HG03025 (cell line): Measurements from ENCODE around the gene SPART.
"Not testable (repeated sequence)": the region's sequence is repeated elsewhere in the genome, so short reads cannot be mapped to it uniquely, and the experiment has no call there.

Experiments used
- ATAC-seq: cut with Tn5 transposase; IDR thresholded peaks from one replicate; pipeline ENCODE4 v1.9.1; 2021; ENCODE audit warnings: mild to moderate bottlenecking, moderate library complexity; ENCODE audit not compliant: unreplicated experiment, low FRiP score

Gene SPART

DNA sequence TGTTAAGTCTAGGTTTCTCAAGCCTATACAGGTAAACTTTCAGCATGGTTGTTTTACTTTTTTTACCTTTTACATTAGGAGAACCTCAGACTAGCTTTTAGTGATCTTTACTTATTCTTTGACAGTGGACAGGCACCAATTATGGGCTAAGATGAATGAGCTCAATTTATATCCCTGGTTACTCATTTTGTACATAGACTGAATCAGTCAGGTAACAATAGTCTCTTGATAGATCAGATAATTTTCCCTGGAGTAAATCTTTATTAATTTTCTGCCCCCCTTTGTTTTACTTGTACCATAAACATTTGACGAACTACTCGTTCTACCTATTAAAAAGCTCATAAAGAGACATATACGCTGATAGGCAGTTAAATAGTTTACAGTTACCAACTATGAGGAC is 22.8 kb downstream of the SPART start:
- no peak for ATAC-seq

DNA sequence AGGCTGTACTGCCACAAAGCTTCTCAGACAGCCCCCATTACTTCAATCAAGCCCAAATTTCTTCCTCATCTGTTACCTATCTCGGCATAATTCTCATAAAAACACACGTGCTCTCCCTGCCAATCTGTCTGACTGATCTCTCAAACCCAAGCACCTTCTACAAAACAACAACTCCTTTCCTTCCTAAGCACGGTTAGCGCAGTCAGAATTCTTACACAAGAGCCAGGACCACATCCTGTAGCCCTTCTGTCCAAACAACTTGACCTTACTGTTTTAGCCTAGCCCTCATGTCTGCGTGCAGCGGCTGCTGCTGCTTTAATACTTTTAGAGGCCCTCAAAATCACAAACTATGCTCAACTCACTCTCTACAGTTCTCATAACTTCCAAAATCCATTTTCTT is 26.4 kb downstream of the SPART start:
- ATAC-seq: not testable (repeated sequence)

DNA sequence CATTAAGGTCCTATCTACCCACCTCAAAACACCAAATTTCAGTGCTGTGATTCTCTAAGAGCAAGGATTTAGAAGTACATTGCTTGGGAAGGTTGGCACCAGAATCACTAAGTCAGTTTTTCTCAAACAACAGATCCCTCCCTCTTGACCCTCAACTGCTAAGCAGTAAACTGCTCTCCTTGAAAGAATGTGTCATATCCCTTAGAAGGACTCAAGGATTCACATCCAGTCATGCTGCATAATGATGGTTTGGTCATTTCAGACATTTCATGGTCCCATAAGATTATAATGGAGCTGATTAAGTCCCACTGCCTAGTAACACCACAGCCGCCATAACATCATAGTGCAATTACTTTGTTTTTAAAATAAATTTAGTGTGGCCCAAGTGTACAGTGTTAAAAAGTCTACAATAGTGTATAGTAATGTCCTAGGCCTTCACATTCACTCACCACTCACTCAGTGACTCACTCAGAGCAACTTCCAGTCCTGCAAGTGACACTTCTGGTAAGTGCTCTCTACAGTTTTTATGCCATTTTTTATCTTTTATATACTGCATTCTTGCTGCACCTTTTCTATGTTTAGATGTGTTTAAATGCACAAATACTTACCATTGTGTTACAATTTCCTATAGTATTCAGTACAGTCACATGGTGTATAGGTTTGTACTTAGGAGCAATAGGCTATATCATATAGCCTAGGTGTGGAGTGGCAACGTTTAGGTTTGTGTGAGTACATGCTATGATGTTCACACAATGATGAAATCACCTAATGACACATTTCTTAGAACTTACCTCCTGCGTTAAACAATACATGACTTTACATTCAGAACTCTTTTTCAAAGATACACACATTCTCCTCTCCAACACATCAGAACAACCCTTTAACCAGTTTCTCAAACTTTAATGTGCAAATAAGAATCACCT is 32.9 kb downstream of the SPART start:
- no peak for ATAC-seq

DNA sequence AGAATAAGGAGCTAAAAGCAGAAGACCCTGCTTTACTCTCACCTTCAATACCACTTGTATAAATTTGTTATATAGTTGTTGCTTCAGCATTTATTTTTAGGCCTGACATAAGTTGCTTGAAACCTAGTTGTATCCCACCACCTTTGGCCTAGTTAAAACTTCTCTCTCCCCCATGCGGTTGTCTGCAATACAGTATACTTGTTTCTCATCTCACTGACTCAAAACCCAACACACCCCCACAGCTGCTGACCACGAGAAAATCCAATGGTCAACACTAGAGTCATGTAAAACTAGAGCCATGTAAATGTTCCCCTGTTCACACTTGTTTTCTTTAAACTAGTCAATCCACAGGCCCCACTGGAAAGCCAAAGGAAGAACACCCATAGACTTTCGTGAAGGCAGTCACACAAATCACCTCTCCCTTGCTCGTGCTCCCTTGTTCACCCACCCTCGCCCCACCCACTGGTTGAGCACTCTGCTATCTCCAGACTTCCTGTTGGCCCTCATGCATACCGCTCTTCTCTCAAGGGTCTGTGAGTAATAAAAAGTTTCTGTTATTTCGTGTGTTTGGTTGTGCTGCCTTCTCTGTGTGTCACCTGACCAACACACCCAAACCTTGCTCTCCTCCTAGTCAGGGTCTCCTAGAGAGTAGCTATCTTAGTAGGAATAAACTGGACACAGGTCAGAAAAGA is 35.6 kb downstream of the SPART start:
- no peak for ATAC-seq

DNA sequence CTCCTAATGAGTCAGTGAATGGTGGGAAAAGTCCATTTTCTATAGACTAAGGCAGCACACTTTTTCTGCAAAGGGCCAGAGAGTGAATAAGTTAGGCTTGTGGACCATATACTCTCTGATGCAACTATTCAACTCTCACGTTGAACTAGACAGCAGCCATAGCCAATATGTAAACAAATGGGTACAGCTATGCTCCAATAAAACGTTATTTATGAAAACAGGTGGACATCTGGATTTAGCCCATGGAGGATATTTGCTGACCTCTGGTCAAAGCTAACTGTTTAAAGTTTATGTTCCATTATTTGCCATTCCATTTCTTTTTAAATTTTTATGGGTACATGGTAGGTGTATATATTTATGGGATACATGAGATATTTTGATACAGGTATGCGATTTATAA is 43.9 kb downstream of the SPART start:
- no peak for ATAC-seq

DNA sequence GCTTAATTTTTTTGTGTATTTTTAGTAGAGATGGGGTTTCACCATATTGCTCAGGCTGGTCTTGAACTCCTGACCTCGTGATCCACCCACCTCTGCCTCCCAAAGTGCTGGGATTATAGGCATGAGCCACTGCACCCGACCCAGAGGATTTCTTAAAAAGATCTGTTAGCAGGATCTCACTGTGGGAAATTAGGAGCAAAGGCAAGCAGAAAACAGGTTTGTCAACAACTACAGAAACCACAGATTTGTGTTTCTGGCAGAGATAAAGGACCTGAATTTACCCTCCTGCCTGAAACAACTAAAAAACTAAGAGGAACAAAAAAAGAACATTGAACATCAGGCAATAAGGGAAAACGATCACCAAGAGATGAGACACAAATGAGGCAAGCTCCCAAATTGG is 46.7 kb downstream of the SPART start:
- ATAC-seq: not testable (repeated sequence)

DNA sequence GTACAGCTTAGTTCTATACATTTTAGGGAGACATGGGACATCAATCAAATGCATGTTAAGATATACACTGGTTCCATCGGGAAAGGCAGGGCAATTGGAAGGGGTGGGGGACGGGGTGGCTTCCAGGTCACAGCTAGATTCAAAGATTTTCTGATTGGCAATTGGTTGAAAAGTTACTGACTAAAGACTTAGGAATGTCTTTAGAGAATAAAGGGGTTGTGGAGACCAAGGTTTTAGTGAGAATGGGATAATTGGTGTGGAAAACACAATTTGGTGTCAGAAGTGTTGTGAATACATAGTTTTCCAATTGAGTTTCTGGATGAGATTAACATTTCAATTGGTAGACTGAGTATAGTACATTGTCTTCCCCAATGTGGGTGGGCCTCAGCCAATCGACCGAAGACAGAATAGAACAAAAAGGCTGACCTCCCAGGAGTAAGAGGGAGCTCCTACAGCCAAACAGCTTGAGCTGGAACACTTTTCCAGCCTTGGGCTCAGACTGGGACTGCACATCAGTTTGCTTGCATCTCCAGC is 47.6 kb downstream of the SPART start:
- no peak for ATAC-seq

DNA sequence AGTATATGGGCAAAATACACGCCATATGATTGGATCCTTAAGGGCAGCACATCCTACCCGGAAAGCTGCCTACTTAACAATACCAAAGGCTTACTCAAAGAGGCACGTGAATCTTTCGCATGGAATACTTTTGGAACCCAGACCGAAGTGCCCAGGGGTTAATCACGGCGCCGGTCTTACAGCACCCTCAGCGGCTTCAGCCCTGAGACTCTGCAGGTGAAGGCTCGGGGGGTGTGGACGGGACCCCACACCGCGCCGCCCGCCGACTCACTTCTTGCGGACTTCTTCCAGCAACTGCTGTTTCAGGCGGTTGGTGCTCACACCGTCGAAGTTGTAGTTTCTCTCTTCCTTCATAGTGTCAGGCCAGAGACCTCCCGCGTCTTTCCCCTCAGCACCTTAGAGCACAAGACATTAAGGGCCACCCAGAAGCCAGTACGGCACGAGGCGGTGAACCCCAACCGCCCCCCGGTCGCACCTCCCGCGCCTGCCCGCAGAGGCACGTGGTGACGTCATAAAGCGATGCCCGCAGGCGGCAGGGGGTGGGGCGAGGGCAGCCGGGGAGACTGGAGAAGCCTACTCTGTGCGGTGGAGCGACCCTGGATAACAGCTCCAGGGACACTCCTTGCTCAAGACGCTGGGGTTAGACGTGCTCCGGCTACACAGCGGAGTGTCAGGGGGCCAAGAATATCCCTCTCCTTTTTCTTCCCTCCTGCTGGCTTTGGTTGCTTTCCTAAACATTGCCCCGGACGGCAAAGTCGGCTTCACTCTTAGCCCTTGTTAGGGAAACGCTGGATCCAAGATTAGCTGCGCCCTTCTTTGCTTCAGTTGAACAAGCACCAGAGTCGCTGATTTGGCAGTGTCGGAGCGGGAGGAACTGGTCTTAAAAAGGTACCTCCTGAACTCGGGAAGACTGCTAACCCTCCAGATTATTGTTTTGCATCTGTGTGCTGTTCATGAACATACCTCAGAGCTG is 48.5 kb downstream of the SPART start, which contains the start of gene CCDC169:
Gene CCDC169 (minus strand): TSS at position 449 of the 973 bp plus-strand sequence. CDS start 95 bp downstream, at position 354.
- ATAC-seq: peak; percentile 68

DNA sequence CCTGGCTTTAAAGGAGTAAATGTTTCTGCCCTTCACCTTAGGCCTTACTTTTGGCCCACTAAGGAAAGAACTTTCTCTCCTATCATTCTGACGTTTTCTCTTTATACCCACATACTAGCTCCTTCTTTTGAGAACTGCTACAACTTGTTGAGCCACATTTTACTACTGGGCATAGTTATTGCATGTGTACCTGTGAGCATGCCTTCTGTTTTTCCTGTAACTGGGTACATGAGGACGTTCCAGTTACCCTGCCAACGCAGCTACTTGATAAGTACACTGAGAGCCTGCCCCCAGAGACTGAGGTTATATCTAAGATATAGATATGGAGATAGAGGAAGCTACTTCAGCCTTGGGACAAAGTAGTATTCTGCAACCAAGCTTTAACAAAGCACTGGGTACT is 52.1 kb downstream of the SPART start:
- no peak for ATAC-seq

DNA sequence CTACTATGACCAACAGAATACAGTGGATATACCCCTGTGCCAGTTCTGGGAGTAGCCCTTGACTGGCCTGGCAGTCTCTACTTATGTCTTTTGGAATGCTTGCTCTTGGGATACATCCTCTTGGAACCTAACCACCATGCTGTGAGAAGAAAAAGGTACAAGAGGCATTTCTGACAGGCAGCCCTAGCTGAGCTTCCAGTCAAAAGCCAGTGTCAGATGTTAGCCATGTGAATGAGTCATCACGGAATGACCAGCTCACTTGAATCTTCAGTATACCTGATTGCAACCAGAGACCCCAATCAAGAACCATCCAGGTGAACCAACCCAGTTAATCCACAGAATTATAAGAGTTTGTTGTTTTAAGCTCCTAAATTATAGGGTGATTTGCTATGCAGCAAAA is 52.7 kb downstream of the SPART start:
- ATAC-seq: no peak

DNA sequence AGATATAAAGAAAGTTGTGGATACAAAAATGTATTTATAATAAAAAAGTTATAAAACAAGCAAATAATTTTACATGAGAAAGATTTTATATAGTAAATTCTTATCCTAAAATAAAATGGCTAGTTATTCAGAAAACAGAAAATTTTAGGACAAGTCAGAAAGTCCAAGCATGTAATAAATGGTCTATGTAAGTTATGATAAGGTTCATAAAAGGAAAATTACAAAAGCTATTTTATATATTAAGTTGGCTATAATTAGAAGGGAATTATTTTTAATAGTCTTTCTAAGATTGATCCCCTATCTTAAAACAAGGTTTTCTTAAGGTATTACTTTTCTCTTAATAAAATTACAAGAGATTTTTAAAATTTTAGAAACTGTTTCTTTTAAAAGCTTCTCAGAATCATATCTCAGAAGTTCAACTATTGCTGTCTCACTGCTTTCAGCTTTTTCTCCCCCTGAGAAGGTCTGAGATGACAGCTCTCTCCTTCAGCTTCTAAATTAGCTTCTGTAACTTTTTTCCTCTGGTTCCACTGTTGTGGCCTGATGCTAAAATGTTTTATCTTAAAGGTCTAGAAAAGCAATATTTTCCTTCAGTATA is 57.3 kb downstream of the SPART start:
- no peak for ATAC-seq

DNA sequence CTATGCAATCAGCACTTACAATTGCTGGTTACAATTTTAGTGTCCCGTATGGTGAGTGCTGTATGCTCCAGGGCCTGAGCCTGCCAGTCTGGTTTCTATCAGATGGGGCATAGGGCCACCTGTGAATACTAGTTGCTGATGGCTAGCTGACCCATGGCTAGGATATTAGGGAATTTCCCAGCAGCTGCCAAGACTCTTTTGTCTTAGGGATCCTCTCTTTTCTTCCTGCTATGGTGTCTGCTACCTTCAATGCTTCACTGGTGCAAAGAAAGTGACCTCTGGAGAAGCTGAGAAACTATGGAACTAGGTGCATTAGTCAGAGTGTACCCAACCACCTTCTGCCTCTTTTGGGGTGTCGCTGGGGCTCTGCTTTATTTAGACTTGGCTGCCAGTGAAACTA is 60.2 kb downstream of the SPART start:
- no peak for ATAC-seq

DNA sequence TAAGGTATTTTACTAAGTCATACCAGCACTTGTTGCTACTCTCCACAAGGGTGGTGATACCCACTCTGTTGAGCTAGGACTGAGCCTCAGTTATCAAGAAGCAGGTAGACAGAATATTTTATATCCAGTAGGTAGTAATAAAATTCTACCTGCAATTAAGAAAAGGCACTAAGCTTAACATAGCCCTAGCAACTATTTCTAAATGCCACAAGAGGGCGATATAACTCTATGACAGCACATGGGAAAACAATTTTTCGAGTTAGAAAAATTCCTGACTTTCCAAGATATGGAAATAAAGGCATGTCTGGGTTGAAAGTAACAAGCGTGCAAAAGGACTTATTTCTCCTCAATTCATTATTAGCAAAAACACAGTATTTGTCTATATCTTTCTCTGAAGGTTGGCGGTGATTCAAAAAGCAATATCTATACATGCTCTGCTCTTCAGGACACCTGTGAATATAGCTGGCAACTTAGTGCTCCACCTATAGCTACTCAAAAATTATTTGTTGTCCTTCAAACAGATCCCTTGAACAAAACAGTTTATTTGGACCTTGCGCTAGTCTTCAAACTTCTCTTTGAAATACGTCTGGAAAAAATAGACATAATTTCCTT is 63.3 kb downstream of the SPART start:
- ATAC-seq: no peak

DNA sequence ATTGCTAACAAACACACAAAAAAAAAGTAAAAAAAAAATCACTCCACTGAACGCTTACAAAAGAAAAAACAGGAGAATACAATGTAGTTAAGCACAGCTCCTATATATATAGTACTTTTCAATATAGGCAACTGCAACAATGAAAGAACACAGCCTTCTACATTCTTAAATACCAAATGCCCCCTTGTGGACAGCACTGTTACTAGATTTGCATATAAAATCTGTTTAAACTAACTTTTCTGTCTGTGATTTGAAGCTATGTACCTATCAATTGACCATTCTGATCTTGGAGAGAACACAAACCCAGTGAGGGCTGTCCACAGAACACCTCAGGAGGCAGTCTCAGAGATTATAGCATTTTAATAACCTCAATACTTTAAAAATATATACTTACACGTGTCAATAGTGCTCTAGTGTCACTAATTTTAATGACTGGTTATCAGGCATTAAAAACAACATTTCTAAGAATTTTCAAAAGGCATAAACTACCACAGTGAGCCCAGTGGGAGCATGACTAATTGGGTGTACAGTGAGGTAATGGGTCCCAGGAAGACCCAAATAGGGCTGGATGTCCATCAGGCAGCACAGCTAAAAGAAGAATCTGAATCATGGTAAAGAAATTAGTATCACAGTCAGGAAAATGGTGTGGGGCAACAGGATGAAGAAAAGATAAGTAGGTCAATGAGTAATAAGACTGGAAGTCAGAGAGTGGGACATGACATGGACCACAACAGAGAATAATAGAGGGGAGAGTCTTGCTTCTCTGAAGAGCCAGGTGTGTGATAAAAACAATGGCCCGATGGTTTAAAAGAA is 70.8 kb downstream of the SPART start:
- ATAC-seq: no peak

DNA sequence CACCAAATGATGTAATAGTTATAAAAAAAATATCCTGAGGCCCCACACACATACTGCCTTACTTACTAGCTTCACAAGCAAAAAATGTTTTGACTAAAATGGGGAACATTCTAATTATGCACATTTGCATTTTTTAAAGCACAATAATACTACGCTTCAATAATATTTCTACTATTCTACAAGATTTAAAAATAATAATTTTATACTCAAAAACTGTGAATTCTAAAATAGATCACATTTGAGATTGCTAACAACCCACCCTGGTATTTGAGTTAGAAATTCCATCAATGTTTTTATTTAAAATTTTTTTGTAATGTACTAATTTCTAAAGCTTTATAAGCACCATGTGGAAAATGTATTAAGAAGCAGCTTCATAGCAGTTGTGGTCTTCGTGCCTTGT is 72.8 kb downstream of the SPART start:
- no peak for ATAC-seq

DNA sequence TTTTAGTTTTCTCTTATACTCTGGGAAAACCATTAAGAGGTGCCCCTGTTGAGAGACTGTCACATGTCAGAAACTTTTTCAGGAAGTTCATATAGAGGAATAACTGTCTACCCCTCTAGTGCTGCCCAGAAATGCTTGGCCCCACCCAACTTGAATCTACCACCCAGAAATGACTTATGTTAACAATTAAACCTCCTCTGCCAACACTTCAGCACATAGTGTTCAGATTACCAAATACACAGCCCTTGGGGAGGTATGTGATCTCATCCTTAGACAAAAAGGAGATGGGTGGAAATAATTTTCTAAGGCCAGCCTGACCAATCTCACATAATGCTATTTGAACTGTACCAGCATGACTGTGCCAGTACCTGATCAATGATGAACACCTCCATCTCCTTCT is 84.2 kb downstream of the SPART start:
- no peak for ATAC-seq

DNA sequence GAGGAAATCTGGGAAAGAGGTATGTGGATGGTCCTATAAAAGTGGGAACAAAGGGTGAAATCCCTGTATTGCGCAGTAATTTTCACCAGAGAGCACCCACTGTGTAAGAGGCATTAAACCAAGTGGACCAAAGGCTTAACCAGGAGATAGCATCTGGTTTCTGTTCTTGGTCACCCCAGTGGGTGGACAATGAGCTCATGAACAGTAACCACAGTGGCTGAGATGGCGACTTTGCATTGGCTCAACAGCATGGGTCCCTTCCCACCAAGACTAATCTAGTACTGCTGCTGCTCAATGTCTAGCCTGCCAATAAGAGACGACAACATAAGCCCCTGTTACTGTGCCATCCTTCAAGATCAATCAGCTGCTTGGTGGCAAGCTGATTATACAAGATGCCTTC is 85.2 kb downstream of the SPART start:
- ATAC-seq: no peak

DNA sequence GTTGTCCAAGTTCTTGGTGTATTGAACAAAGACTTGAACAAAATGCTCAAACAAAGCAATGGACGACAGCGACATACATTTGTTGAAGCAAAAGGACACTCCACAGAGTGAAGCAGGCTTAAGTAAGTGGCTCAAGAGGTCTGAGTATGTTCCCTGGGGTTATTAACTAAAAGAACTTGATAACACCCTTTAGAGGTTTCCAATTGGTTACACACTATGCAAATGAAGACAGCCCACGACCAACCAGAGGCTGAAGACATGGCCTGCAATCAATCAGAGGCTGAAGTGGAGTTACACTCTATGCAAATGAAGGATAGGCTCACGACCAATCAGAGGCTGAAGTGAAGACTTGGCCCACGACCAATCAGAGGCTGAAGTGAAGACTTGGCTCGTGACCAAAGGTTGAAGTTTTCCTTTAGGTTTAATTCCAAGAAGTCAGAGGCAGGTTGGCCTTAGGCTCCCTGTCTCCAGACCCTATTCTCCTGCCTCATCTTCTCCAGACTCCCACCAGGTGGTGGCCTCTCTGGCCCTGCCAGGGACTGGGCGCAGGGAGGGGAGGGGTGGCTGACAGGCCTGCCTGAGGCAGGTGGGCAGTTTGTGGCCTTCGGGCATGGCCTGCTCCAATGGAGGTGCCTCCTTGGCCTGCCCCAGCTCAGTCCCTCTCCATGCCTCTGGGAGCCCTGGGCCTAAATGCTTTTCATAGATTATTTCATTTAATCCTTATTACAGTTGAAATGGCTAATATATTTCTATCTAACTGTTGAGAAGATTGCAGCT is 86.6 kb downstream of the SPART start:
- no peak for ATAC-seq
